Loucy (cell line): ENCODE data around the gene PDS5B.

Experiments
- CTCF ChIP-seq: fragments of 200-600 bp; sonication (generic); conservative IDR thresholded peaks from 2 replicates; pipeline ENCODE4 v1.5.1; 2014; ENCODE audit warnings: mild to moderate bottlenecking, antibody characterized with exemption, low read length
- EZH2phosphoT487 ChIP-seq: fragments of 200-600 bp; IDR thresholded peaks from 2 replicates; pipeline ENCODE4 v1.6.1; 2018; ENCODE audit warnings: antibody characterized with exemption, mild to moderate bottlenecking, moderate library complexity, borderline replicate concordance

GRCh38 chr13:32582991-32583390 is 3.3 kb upstream of the PDS5B start:
- TF ChIP-seq EZH2phosphoT487 (no peak), CTCF (no peak)
